IMR-90 (cell line): Measurements from ENCODE around the gene RPN1. TPM values are rescaled to one million over a fixed set of nuclear protein-coding genes. Genes with fewer than 3 reads are reported as not detected.

Source experiments
- ATAC-seq: fragments of 200-7000 bp; cut with Tn5 transposase; 2 replicates; pipeline ENCODE4 v1.9.1; 2020; ENCODE audit warnings: low read depth, mild to moderate bottlenecking, moderate library complexity
- BruUV-seq: library from RNA; stranded (reverse); fragments of 400-500 nt; replicated peaks from 2 replicates; lab custom pipeline; 2021; lab: Mats Ljungman, UMichigan
- CTCF ChIA-PET: fragments of 300-600 bp; formaldehyde crosslinking; extraction: SDS; loops from one replicate; lab custom pipeline; 2021; ENCODE audit warnings: antibody characterized with exemption; lab: Yijun Ruan, JAX
- POLR2A ChIA-PET: fragments of 300-600 bp; sonication (Branson Sonifier 250); formaldehyde crosslinking; loops from one replicate; lab custom pipeline; 2022; ENCODE audit warnings: antibody characterized with exemption; ENCODE audit not compliant: unreplicated experiment; lab: Charles Lee
- DNase-seq: peaks from one replicate; pipeline ENCODE4 v3.0.0; 2013
- H2AFZ ChIP-seq: replicated peaks from 2 replicates; pipeline ENCODE3; 2013; ENCODE audit warnings: low read length, mild to moderate bottlenecking; ENCODE audit not compliant: poor library complexity
- H2AK5ac ChIP-seq: 2 replicates; pipeline ENCODE4 v1.6.1; 2013; ENCODE audit warnings: low read depth, low read length, inconsistent platforms
- H2AK9ac ChIP-seq: replicated peaks from 2 replicates; pipeline ENCODE3; 2013; ENCODE audit warnings: mild to moderate bottlenecking, low read depth, low read length, moderate library complexity; ENCODE audit not compliant: poor library complexity
- H2BK120ac ChIP-seq: 2 replicates; pipeline ENCODE4 v1.6.1; 2013; ENCODE audit warnings: low read depth, low read length, inconsistent platforms
- H2BK15ac ChIP-seq: 3 replicates; pipeline ENCODE4 v1.6.1; 2013; ENCODE audit warnings: low read depth, low read length, inconsistent platforms
- H2BK20ac ChIP-seq: 2 replicates; pipeline ENCODE4 v1.6.1; 2013; ENCODE audit warnings: low read depth, mild to moderate bottlenecking, inconsistent platforms, low read length, moderate library complexity
- H2BK5ac ChIP-seq: 2 replicates; pipeline ENCODE4 v1.6.1; 2013; ENCODE audit warnings: mild to moderate bottlenecking, low read depth, low read length, inconsistent platforms; ENCODE audit not compliant: poor library complexity, severe bottlenecking
- H3K14ac ChIP-seq: replicated peaks from 2 replicates; pipeline ENCODE4 v1.6.1; 2013; ENCODE audit warnings: low read depth, low read length, inconsistent platforms
- H3K18ac ChIP-seq: 2 replicates; pipeline ENCODE4 v1.6.1; 2013; ENCODE audit warnings: low read depth, low read length, control low read depth
- H3K23ac ChIP-seq: 2 replicates; pipeline ENCODE4 v1.6.1; 2013; ENCODE audit warnings: low read depth, low read length, inconsistent platforms
- H3K27ac ChIP-seq: 2 replicates; pipeline ENCODE4 v1.5.1; 2013; ENCODE audit warnings: mild to moderate bottlenecking, control low read depth, low read length; ENCODE audit not compliant: insufficient read depth
- H3K27me3 ChIP-seq: 2 replicates; pipeline ENCODE4 v1.6.1; 2013; ENCODE audit warnings: low read length; ENCODE audit not compliant: control insufficient read depth, insufficient read depth
- H3K36me3 ChIP-seq: 2 replicates; pipeline ENCODE4 v1.6.1; 2013; ENCODE audit warnings: low read length, mixed read lengths; ENCODE audit not compliant: control insufficient read depth, insufficient read depth
- H3K4ac ChIP-seq: 2 replicates; pipeline ENCODE4 v1.6.1; 2013; ENCODE audit warnings: low read depth, low read length, inconsistent platforms
- H3K4me1 ChIP-seq: 2 replicates; pipeline ENCODE4 v1.6.1; 2013; ENCODE audit warnings: low read length, mixed read lengths; ENCODE audit not compliant: control insufficient read depth, insufficient read depth
- H3K4me2 ChIP-seq: 2 replicates; pipeline ENCODE4 v1.6.1; 2013; ENCODE audit warnings: low read depth, mild to moderate bottlenecking, control low read depth, low read length, moderate library complexity
- H3K4me3 ChIP-seq: 2 replicates; pipeline ENCODE4 v1.5.1; 2013; ENCODE audit warnings: low read depth, mild to moderate bottlenecking, control low read depth, low read length, moderate library complexity; ENCODE audit not compliant: insufficient read depth
- H3K56ac ChIP-seq: 2 replicates; pipeline ENCODE4 v1.6.1; 2013; ENCODE audit warnings: low read length, inconsistent platforms; ENCODE audit not compliant: insufficient read depth; ENCODE audit errors: extremely low read depth
- H3K79me1 ChIP-seq, 2 experiments: 2 replicates each; pipeline ENCODE4 v1.6.1; 2013; ENCODE audit warnings: low read length in 2 of 2, inconsistent platforms in 1 of 2, low read depth in 1 of 2
- H3K9ac ChIP-seq: 2 replicates; pipeline ENCODE4 v1.6.1; 2013; ENCODE audit warnings: low read depth, low read length, control low read depth
- H3K9me1 ChIP-seq: 2 replicates; pipeline ENCODE4 v1.6.1; 2013; ENCODE audit warnings: low read length, inconsistent platforms; ENCODE audit not compliant: insufficient read depth
- H3K9me3 ChIP-seq: 2 replicates; pipeline ENCODE4 v1.6.1; 2013; ENCODE audit warnings: low read length; ENCODE audit not compliant: control insufficient read depth, insufficient read depth
- H4K20me1 ChIP-seq: 2 replicates; pipeline ENCODE4 v1.6.1; 2013; ENCODE audit warnings: low read length, inconsistent platforms; ENCODE audit not compliant: insufficient read depth
- H4K5ac ChIP-seq: 2 replicates; pipeline ENCODE4 v1.6.1; 2013; ENCODE audit warnings: mild to moderate bottlenecking, low read depth, low read length, control low read depth
- H4K8ac ChIP-seq, 2 experiments: 2 replicates each; pipeline ENCODE4 v1.6.1; 2013; ENCODE audit warnings: low read depth in 2 of 2, low read length in 2 of 2, control low read depth in 1 of 2, inconsistent platforms in 1 of 2
- H4K91ac ChIP-seq: 2 replicates; pipeline ENCODE4 v1.6.1; 2013; ENCODE audit warnings: low read depth, low read length, inconsistent platforms; ENCODE audit not compliant: insufficient read depth
- CEBPB ChIP-seq: IDR thresholded peaks from 2 replicates; pipeline ENCODE4 v1.6.1; 2012; ENCODE audit warnings: low read depth, low read length, improper control_type of control experiment
- WGBS, 2 experiments: methylation state at CpG; one replicate each; pipeline versions ENCODE4 v1.1.5 to v1.1.7; 2013; ENCODE audit warnings: missing lambda C conversion rate in 2 of 2; ENCODE audit not compliant: insufficient read length in 1 of 2; ENCODE audit errors: extremely low coverage in 2 of 2; 5-methylcytosine and 5-hydroxymethylcytosine counted together
- dilution Hi-C: fragments of 300-500 bp; cut with HindIII; formaldehyde crosslinking; loops from one replicate; pipeline ENCODE4 v1.14.3; 2018; ENCODE audit warnings: low sequenced_read_pairs; ENCODE audit not compliant: unreplicated experiment
- in situ Hi-C: fragments of 300-500 bp; cut with MboI; formaldehyde crosslinking; loops from 3 replicates; pipeline ENCODE4 v1.14.3; 2019; ENCODE audit warnings: low sequenced_read_pairs, inconsistent platforms, mixed read lengths
- intact Hi-C: fragments of 100-400 bp; cut with micrococcal nuclease; formaldehyde crosslinking; loops from 2 replicates; pipeline ENCODE4 v1.10.0; 2022
- polyA plus RNA-seq, 3 experiments: library from polyadenylated mRNA; depleted of rRNA; stranded (reverse); fragments of >200 nt; gene quantifications; 2 replicates each; pipeline ENCODE4 v1.2.3, GENCODE V29; 2012; ENCODE audit warnings: low replicate concordance in 1 of 3
- total RNA-seq: library from RNA; depleted of rRNA; stranded (reverse); fragments of >200 nt; gene quantifications from 2 replicates; pipeline ENCODE4 v1.2.3, GENCODE V29; 2012
- TF ChIP-seq, protein P1 (sequence below): conservative IDR thresholded peaks from 2 replicates; pipeline ENCODE4 v1.5.1; 2012; ENCODE audit warnings: mild to moderate bottlenecking, low read depth, low read length, improper control_type of control experiment

The RPN1 gene
- total and polyA plus RNA-seq, 2 of the 4 experiments (the other 2 are of a cell fraction), result 252 to 736 TPM

DNA sequence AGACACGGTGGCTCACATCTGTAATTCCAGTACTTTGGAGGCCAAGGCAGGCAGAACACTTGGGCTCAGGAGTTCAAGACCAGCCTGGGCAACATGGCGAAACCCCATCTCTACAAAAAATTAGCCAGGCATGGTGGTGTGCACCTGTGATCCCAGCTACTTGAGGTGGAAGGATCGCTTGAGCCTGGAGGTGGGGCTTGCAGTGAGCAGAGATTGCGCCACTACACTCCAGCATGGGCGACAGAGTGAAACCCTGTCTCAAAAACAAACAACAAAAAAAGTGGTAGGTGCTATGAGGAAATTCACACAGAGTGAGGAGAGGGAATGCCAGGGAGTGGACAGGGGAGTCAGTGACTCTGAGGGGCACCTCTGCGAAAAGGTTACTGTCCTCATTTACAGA, 29.4 kb downstream of the RPN1 start:
- no peak overlapping the region for H3K4ac ChIP-seq
- in situ Hi-C loops, result no loop called here
- H3K4me3 ChIP-seq, result no peak overlapping the region
- no peaks in the 10 kb centered on the region for H3K9me3 ChIP-seq
- peaks cover 36 to 79% of the 10 kb centered on the region in 2 experiments for H3K79me1 ChIP-seq
- POLR2A ChIA-PET, result no interaction called here
- no peak overlapping the region for H3K27ac ChIP-seq
- no peak overlapping the region for H3K4me2 ChIP-seq
- H3K36me3 ChIP-seq, result peaks cover 59% of the 10 kb centered on the region
- no peak overlapping the region for H3K14ac ChIP-seq
- H2AFZ ChIP-seq, result no peak overlapping the region
- H3K56ac ChIP-seq, result no peak overlapping the region
- H3K9ac ChIP-seq, result no peak overlapping the region
- no peak overlapping the region for H2BK15ac ChIP-seq
- CTCF ChIA-PET, result interaction anchor here (1.8 kb wide), 1 partner anchor 174 kb away, joined by 4 read pairs; no protein-coding TSS in a partner anchor
- TF ChIP-seq, protein P1, sequence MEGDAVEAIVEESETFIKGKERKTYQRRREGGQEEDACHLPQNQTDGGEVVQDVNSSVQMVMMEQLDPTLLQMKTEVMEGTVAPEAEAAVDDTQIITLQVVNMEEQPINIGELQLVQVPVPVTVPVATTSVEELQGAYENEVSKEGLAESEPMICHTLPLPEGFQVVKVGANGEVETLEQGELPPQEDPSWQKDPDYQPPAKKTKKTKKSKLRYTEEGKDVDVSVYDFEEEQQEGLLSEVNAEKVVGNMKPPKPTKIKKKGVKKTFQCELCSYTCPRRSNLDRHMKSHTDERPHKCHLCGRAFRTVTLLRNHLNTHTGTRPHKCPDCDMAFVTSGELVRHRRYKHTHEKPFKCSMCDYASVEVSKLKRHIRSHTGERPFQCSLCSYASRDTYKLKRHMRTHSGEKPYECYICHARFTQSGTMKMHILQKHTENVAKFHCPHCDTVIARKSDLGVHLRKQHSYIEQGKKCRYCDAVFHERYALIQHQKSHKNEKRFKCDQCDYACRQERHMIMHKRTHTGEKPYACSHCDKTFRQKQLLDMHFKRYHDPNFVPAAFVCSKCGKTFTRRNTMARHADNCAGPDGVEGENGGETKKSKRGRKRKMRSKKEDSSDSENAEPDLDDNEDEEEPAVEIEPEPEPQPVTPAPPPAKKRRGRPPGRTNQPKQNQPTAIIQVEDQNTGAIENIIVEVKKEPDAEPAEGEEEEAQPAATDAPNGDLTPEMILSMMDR, result no peak
- 0 out of 2 replicates have a peak, but pooled peaks have one; percentile 17 for TF ChIP-seq CEBPB
- H2BK5ac ChIP-seq, result no peak overlapping the region
- no peak overlapping the region for H2BK20ac ChIP-seq
- H4K91ac ChIP-seq, result no peak overlapping the region
- peaks cover 14% of the 10 kb centered on the region for H3K4me1 ChIP-seq
- peaks cover 21% of the 10 kb centered on the region for H3K9me1 ChIP-seq
- intact Hi-C loops, result loop anchor here (10.0 kb wide), 1 partner anchor 174 kb away; no protein-coding TSS in a partner anchor
- dilution Hi-C loops, result no loop called here
- DNase-seq (no peak), ATAC-seq (no peak)
- H4K8ac ChIP-seq, result no peak overlapping the region
- no peak overlapping the region for H2AK5ac ChIP-seq
- H2BK120ac ChIP-seq, result no peak overlapping the region
- WGBS, 2 experiments, result no CpG with 5 or more reads among the region's 6 CpGs
- no peak overlapping the region for H2AK9ac ChIP-seq
- no peaks in the 10 kb centered on the region for H3K27me3 ChIP-seq
- no TSS peak for BruUV-seq
- no peak overlapping the region for H3K23ac ChIP-seq
- no peak overlapping the region for H4K5ac ChIP-seq
- H3K18ac ChIP-seq, result no peak overlapping the region
- peaks cover 3% of the 10 kb centered on the region; the same call in 1 of the 2 replicates for H4K20me1 ChIP-seq
